IPS-NIHi11 (cell line): Measurements from ENCODE around the gene ATP2B1.

Source experiments
- DNase-seq: peaks from one replicate; pipeline ENCODE4 v3.0.0; 2012; ENCODE audit warnings: mixed read lengths, low spot score

ATP2B1 gene

DNA sequence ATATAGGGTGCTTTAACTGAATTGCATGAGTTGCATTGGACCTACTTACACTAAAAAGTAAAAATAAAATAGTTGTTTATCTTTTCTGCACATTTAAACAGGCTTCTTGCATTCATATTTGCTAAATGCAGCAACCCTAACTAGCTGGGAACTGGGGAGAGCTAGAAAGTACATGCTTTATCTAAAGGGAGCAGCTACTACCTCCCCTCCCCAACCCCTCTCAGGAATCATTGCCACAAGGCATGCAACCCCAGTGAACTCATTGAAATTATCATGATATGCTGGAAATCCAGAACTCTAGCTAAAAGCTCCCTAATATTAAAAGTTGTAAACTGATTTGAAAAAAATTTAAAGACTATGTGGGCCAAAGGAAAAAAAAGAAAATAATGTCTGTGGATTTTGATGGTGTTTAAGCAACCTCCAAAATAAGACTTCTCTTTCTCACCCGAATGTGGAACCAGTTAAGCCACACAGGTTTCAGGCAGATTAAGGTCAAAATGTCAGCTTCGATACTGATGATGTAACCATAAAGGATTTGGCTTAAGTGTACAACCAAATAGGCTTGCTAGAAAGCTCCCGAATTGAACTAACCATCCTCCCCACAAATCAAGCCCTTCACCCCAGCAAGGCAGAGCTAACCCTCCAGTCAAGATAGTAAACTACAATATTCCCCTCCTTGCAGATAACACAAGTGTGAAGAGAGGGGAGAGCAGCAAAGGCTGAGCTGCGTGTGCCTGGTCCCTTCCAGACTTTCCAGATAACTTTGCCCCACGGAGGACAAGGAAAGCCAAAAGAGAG lies 169.0 kb downstream of the ATP2B1 start:
- no peak for DNase-seq

DNA sequence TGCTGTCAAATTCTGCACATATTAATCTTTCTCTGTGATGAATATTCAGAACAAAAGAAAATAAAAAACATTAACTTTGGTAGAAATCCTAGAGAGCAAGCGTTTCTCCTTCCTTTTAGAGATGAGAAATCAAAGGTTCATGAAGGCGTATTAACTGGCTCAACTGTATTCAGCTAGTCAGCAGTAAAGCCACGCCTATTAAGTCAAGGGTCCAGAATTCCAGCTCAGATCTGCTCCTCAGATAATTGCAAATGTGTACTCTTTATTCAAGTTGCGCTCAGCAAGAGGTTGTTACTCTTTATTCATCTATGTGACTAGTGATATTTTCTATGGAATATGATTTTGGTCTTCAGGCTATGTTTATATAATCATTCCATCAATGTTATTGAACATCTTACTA lies 169.7 kb downstream of the ATP2B1 start:
- no peak for DNase-seq
